GM12873 (cell line): Measurements from ENCODE around the gene RUFY4.

Experiments
- CTCF ChIP-seq: IDR thresholded peaks from 2 replicates; pipeline ENCODE4 v1.5.1; 2012; ENCODE audit warnings: low read depth, mild to moderate bottlenecking, moderate library complexity, low read length, control low read depth; ENCODE audit not compliant: insufficient read depth; ENCODE audit errors: missing control alignments

RUFY4 gene

GRCh38 chr2:218032336-218033171 lies 36.5 kb upstream of the RUFY4 start:
- TF ChIP-seq CTCF = no peak

DNA sequence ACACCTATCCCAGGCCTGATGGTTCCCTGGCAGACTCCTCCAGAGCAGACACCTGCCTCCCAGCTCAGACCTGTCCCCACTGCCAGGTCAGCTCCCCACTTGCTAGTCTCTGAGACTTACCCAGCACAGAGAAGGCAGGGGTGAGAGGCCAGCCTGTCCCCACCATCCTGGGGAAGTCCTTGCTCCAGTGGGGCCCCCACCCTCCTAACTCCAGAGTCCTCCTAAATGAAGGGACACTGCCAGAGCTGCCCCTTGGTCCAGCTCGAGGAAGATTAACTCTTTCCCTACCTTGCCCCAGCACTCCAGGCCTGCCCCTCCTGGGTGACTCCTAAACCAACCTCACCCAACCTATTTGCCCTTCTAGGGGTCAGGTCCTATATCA lies 35.9 kb upstream of the RUFY4 start:
- TF ChIP-seq CTCF = no peak

- no peak for TF ChIP-seq CTCF
Observed at GRCh38 chr2:218033590-218034496, 35.2 kb upstream of the RUFY4 start.

- TF ChIP-seq CTCF = peak; percentile 79
Observed at GRCh38 chr2:218034497-218035213, 34.4 kb upstream of the RUFY4 start.

GRCh38 chr2:218035463-218036100 lies 33.5 kb upstream of the RUFY4 start:
- TF ChIP-seq CTCF = no peak

- peak; percentile 28 for TF ChIP-seq CTCF
Observed at GRCh38 chr2:218036371-218036770, 32.7 kb upstream of the RUFY4 start.
